Measurements from ENCODE around the gene EYA4. TPM values are rescaled to one million over a fixed set of nuclear protein-coding genes. Genes with fewer than 3 reads are reported as not detected.
"Not testable (repeated sequence)": the region's sequence is repeated elsewhere in the genome, so short reads cannot be mapped to it uniquely, and the experiment has no call there.

The EYA4 gene
- total and polyA plus RNA-seq, 5 donors from 2014 or later = not detected

DNA sequence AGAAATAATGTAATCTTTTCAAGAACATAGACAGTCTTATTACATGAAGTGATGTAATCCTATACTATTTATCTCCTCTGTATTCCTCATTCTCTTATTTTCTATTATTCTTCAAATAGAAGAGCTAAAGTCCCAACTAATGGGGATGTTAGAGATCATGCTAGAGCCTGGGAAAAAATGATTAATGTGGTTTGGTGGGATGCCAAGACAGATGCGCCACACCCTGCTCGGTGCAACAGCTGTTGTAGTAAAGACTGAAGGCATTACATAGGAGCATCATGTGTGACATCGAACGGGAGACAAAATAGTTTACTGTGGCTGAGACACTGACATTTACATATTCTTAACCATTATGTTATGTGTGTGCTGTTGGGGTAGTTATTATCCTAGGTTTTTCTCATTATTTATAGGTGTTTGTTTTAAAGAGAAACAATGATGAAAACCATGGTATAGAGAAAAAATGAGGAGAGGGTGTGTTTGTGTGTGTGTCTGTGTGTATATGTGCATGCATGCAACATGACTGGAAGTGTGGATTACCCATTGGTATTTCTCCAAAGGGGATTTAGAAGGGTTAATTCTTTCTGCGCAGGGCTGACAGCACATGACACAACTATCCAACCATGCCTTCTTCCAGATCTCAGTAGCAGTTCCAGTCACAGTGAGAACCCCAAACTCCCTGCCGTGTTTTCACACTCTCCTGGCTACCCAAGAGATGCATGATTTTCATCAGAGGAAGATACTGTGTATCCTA, 155.3 kb downstream of the EYA4 start:
- Mint-ChIP-seq H3K36me3 (no peaks in the 10 kb centered on the region), H3K27me3 (no peaks in the 10 kb centered on the region)

DNA sequence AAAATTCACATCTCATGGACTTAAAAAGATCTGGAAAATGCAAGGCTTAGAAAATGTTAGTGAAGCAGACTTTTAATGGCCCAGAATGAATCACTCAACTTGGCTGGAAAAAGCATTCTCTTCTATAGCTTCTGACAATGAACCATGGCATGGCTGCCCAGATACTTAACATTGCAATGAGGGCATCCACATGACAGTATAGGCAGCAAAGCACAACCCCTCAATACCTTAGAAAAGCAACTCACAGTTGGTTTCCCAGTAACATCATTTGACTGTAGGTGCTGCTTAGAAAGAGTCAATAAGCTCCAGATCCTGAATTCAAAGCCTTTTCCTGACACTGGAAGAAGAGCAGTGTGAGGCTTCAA, 155.8 kb downstream of the EYA4 start:
- no peak overlapping the region for H3K4me3 ChIP-seq (ENCODE audit: low read depth, low read length)
- H3K4me3 Mint-ChIP-seq = no peak overlapping the region

More for the DNA sequence above, 155.3 kb downstream of the EYA4 start:
- Histone ChIP-seq H3K36me3 (ENCODE audit: control insufficient read depth, insufficient read depth, low read length) (no peaks in the 10 kb centered on the region), H3K4me3 (ENCODE audit: low read depth, low read length) (no peak overlapping the region), H3K9me3 (ENCODE audit: control insufficient read depth in 2 of 2, low read length in 2 of 2) (no peaks in the 10 kb centered on the region), H3K27ac (ENCODE audit: insufficient read depth, low read length, poor library complexity, severe bottlenecking) (no peak overlapping the region), H3K4me1 (ENCODE audit: control insufficient read depth, insufficient read depth, low read length, poor library complexity, severe bottlenecking) (no peaks in the 10 kb centered on the region), H3K27me3 (ENCODE audit: control insufficient read depth, insufficient read depth, low read length) (no peaks in the 10 kb centered on the region)
- peaks cover 0 to 5% (median 2%) of the 10 kb centered on the region in 7 donors for H3K9me3 Mint-ChIP-seq
- no peaks in the 10 kb centered on the region for H3K4me1 Mint-ChIP-seq
- DNase-seq (no peak), ATAC-seq (ENCODE audit: low read depth in 2 of 2) (no peak)
- no peak overlapping the region for H3K4me3 Mint-ChIP-seq
- H3K27ac Mint-ChIP-seq = no peak overlapping the region

DNA sequence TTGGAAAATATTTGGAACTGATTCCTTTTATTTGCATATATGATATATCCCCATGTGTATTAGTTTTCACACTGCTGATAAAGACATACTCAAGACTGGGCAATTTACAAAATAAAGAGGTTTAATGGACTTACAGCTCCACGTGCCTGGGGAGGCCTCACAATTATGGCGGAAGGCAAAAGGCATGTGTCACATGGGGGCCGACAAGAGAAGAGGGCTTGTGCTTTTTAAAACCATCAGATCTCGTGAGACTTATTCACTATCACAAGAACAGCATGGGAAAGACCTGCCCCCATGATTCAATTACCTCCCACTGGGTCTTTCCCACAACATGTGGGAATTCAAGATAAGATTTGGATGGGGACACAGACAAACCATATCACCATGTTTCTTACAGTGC, 156.4 kb downstream of the EYA4 start:
- not testable (repeated sequence) for H3K36me3 ChIP-seq (ENCODE audit: control insufficient read depth, insufficient read depth, low read length); H3K4me3 ChIP-seq (ENCODE audit: low read depth, low read length); H3K4me1 Mint-ChIP-seq; DNase-seq; H3K27me3 Mint-ChIP-seq; H3K4me1 ChIP-seq (ENCODE audit: control insufficient read depth, insufficient read depth, low read length, poor library complexity, severe bottlenecking); H3K27ac Mint-ChIP-seq; H3K27ac ChIP-seq (ENCODE audit: insufficient read depth, low read length, poor library complexity, severe bottlenecking); H3K9me3 Mint-ChIP-seq; H3K4me3 Mint-ChIP-seq; ATAC-seq (ENCODE audit: low read depth in 2 of 2); H3K36me3 Mint-ChIP-seq; H3K27me3 ChIP-seq (ENCODE audit: control insufficient read depth, insufficient read depth, low read length); H3K9me3 ChIP-seq (ENCODE audit: control insufficient read depth in 2 of 2, low read length in 2 of 2)

More for the DNA sequence above, 155.8 kb downstream of the EYA4 start:
- no peaks in the 10 kb centered on the region for H3K27me3 ChIP-seq (ENCODE audit: control insufficient read depth, insufficient read depth, low read length)
- H3K36me3 ChIP-seq (ENCODE audit: control insufficient read depth, insufficient read depth, low read length) = no peaks in the 10 kb centered on the region
- no peak for ATAC-seq (ENCODE audit: low read depth in 2 of 2)
- peaks cover 0 to 5% (median 2%) of the 10 kb centered on the region in 7 donors for H3K9me3 Mint-ChIP-seq
- H3K36me3 Mint-ChIP-seq = no peaks in the 10 kb centered on the region
- no peak for DNase-seq
- H3K27me3 Mint-ChIP-seq = no peaks in the 10 kb centered on the region
- no peaks in the 10 kb centered on the region for H3K4me1 ChIP-seq (ENCODE audit: control insufficient read depth, insufficient read depth, low read length, poor library complexity, severe bottlenecking)
- no peak overlapping the region for H3K27ac Mint-ChIP-seq
- no peaks in the 10 kb centered on the region for H3K9me3 ChIP-seq (ENCODE audit: control insufficient read depth in 2 of 2, low read length in 2 of 2)
- H3K4me1 Mint-ChIP-seq = no peaks in the 10 kb centered on the region
- no peak overlapping the region for H3K27ac ChIP-seq (ENCODE audit: insufficient read depth, low read length, poor library complexity, severe bottlenecking)

DNA sequence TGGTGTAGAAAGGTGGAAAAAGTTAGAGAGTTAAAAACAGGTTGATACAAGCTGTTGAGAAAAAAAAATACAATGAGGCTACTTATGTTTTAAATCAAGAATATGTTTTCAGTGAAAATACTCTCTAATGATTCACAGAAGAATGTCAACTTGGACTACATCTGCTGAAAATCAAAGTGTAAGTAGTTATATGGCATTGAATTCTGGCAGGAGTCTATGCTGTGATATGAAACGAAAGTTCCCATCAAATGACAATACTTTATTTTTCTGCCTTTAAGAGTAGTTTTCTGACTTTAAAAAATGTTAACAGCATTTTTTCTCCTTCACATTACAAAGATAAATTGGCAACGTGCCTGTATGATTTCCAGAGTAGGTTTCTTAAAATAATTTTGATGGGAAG, 158.3 kb downstream of the EYA4 start:
- DNase-seq (no peak), ATAC-seq (ENCODE audit: low read depth in 2 of 2) (no peak)
- no peaks in the 10 kb centered on the region for H3K4me1 Mint-ChIP-seq
- H3K27ac ChIP-seq (ENCODE audit: insufficient read depth, low read length, poor library complexity, severe bottlenecking) = no peak overlapping the region
- no peaks in the 10 kb centered on the region for H3K27me3 Mint-ChIP-seq
- no peaks in the 10 kb centered on the region for H3K27me3 ChIP-seq (ENCODE audit: control insufficient read depth, insufficient read depth, low read length)
- no peaks in the 10 kb centered on the region for H3K36me3 Mint-ChIP-seq
- H3K4me1 ChIP-seq (ENCODE audit: control insufficient read depth, insufficient read depth, low read length, poor library complexity, severe bottlenecking) = no peaks in the 10 kb centered on the region
- no peak overlapping the region for H3K4me3 ChIP-seq (ENCODE audit: low read depth, low read length)
- H3K36me3 ChIP-seq (ENCODE audit: control insufficient read depth, insufficient read depth, low read length) = no peaks in the 10 kb centered on the region
- peaks cover 0 to 5% (median 3%) of the 10 kb centered on the region in 7 donors for H3K9me3 Mint-ChIP-seq
- no peak overlapping the region for H3K4me3 Mint-ChIP-seq
- no peak overlapping the region for H3K27ac Mint-ChIP-seq
- H3K9me3 ChIP-seq (ENCODE audit: control insufficient read depth in 2 of 2, low read length in 2 of 2) = no peaks in the 10 kb centered on the region

DNA sequence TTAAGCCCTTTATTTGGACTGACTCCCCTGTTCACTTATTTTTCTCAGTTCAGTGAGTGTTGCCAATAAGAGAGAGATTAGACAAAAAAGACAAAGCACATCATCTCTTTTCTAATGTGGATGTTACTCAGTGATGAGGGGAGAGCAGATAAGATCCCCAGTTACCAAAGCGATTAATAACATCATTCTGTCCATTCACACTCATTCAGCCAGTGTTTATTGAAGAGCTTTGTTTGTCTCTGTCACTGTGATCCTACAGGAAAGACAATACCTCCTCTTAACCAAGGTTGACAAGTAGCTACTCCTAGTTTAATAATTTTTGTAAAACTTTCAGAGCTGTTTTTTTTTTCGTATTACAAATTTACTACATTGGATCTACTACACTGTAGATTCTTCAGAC, 163.0 kb downstream of the EYA4 start:
- no peaks in the 10 kb centered on the region for H3K36me3 ChIP-seq (ENCODE audit: control insufficient read depth, insufficient read depth, low read length)
- no peak overlapping the region for H3K27ac ChIP-seq (ENCODE audit: insufficient read depth, low read length, poor library complexity, severe bottlenecking)
- no peak overlapping the region for H3K4me3 ChIP-seq (ENCODE audit: low read depth, low read length)
- Mint-ChIP-seq H3K36me3 (no peaks in the 10 kb centered on the region), H3K4me1 (no peaks in the 10 kb centered on the region), H3K27me3 (no peaks in the 10 kb centered on the region), H3K27ac (no peak overlapping the region), H3K9me3 (peaks cover 0 to 4% (median 0%) of the 10 kb centered on the region in 7 donors), H3K4me3 (no peak overlapping the region)
- ATAC-seq (ENCODE audit: low read depth in 2 of 2) (no peak), DNase-seq (no peak)
- no peaks in the 10 kb centered on the region for H3K27me3 ChIP-seq (ENCODE audit: control insufficient read depth, insufficient read depth, low read length)
- no peaks in the 10 kb centered on the region for H3K4me1 ChIP-seq (ENCODE audit: control insufficient read depth, insufficient read depth, low read length, poor library complexity, severe bottlenecking)
- H3K9me3 ChIP-seq (ENCODE audit: control insufficient read depth in 2 of 2, low read length in 2 of 2) = no peaks in the 10 kb centered on the region

DNA sequence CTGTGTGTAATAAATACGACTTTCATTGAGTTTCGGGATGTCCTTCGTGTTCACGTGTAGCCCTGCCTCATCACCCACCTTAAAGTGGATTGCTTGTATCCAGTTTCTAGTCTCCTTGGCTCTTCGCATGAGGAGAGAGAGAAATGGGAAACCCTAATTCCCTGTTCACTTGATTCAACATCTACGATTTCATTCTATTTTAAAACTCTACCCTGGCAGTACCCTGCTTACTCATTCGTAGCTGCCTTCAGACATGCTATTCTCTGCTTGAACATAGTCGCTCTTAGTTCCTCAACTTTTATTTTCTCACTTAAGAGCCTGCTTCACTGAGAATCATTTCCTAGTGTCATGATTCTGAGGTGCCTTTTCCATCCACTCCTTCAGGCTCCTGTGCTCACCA, 163.6 kb downstream of the EYA4 start:
- Mint-ChIP-seq H3K27me3 (no peaks in the 10 kb centered on the region), H3K9me3 (peaks cover 0 to 4% (median 0%) of the 10 kb centered on the region in 7 donors)
- no peaks in the 10 kb centered on the region for H3K36me3 ChIP-seq (ENCODE audit: control insufficient read depth, insufficient read depth, low read length)

DNA sequence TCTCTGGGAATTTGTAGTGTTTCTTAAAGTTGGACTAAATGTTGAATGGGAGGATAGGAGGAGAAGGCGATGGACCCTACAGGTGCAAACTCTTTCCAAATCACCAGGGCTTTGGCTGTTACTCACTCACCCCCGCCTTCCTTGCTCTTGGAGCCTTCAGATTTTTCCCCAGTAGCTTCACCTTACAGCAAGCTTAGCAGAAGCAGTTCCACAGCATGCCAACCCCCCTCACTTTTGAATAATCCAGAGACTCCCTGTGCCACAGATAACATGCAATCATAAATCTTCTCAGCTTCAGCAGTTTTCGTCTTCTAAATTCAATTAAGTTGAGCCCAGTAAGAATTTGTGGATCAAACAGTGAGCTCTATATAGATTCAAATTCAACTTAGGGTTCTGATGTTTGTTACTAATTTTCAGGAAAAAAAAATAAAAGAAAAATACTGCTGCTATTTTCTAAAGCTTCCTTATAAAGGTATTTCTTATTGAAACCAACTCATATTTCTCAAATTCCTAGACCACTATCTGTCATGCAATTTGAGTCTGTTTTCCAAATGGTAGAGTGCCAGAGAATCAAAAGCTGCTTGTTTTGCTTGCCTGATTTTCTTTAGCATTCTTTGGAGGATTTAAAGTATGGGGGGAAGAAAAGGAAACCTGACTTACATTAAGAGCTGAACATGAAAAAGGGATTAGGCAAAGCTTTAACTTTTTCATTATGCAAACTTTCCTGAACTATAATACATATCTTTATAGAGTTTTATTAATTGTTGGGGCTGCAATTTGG, 166.4 kb downstream of the EYA4 start:
- H3K27me3 ChIP-seq (ENCODE audit: control insufficient read depth, insufficient read depth, low read length) = no peaks in the 10 kb centered on the region
- H3K4me1 ChIP-seq (ENCODE audit: control insufficient read depth, insufficient read depth, low read length, poor library complexity, severe bottlenecking) = no peaks in the 10 kb centered on the region
- no peak overlapping the region for H3K27ac Mint-ChIP-seq
- no peak overlapping the region for H3K27ac ChIP-seq (ENCODE audit: insufficient read depth, low read length, poor library complexity, severe bottlenecking)
- no peaks in the 10 kb centered on the region for H3K4me1 Mint-ChIP-seq
- no peaks in the 10 kb centered on the region for H3K36me3 Mint-ChIP-seq
- no peaks in the 10 kb centered on the region for H3K27me3 Mint-ChIP-seq
- no peaks in the 10 kb centered on the region for H3K9me3 ChIP-seq (ENCODE audit: control insufficient read depth in 2 of 2, low read length in 2 of 2)
- no peaks in the 10 kb centered on the region for H3K36me3 ChIP-seq (ENCODE audit: control insufficient read depth, insufficient read depth, low read length)
- no peak overlapping the region for H3K4me3 Mint-ChIP-seq
- ATAC-seq (ENCODE audit: low read depth in 2 of 2) (no peak), DNase-seq (no peak)
- H3K9me3 Mint-ChIP-seq = no peaks in the 10 kb centered on the region
- no peak overlapping the region for H3K4me3 ChIP-seq (ENCODE audit: low read depth, low read length)

More for the DNA sequence above, 163.6 kb downstream of the EYA4 start:
- H3K36me3 Mint-ChIP-seq = no peaks in the 10 kb centered on the region
- H3K4me3 ChIP-seq (ENCODE audit: low read depth, low read length) = no peak overlapping the region
- ATAC-seq (ENCODE audit: low read depth in 2 of 2) (no peak), DNase-seq (no peak)
- no peaks in the 10 kb centered on the region for H3K4me1 ChIP-seq (ENCODE audit: control insufficient read depth, insufficient read depth, low read length, poor library complexity, severe bottlenecking)
- no peak overlapping the region for H3K27ac ChIP-seq (ENCODE audit: insufficient read depth, low read length, poor library complexity, severe bottlenecking)
- H3K4me3 Mint-ChIP-seq = no peak overlapping the region
- no peaks in the 10 kb centered on the region for H3K27me3 ChIP-seq (ENCODE audit: control insufficient read depth, insufficient read depth, low read length)
- no peak overlapping the region for H3K27ac Mint-ChIP-seq
- no peaks in the 10 kb centered on the region for H3K9me3 ChIP-seq (ENCODE audit: control insufficient read depth in 2 of 2, low read length in 2 of 2)
- no peaks in the 10 kb centered on the region for H3K4me1 Mint-ChIP-seq

DNA sequence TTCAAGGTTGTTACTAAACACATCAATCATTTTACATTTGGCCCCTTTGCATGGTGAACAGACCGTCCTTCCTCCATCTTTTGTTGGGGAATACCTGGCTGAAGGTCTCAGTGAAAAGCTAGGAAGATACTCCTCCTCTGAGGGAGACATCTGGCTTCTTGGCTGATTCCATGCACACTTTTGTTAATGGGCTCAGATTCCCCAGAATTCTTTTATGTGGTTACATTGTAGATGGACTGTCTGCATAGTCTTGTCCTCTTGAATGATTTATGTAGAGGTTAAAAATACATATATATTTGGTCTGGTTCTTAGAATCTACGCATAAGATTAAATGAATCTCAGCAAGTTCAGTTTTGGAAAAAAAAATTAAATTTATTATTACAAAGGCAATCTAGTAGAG, 167.0 kb downstream of the EYA4 start:
- no peak overlapping the region for H3K4me3 ChIP-seq (ENCODE audit: low read depth, low read length)
- no peaks in the 10 kb centered on the region for H3K36me3 ChIP-seq (ENCODE audit: control insufficient read depth, insufficient read depth, low read length)
- H3K27me3 Mint-ChIP-seq = no peaks in the 10 kb centered on the region
- H3K9me3 Mint-ChIP-seq = no peaks in the 10 kb centered on the region
- no peaks in the 10 kb centered on the region for H3K4me1 Mint-ChIP-seq
- no peak overlapping the region for H3K27ac ChIP-seq (ENCODE audit: insufficient read depth, low read length, poor library complexity, severe bottlenecking)
- H3K36me3 Mint-ChIP-seq = no peaks in the 10 kb centered on the region
- DNase-seq (no peak), ATAC-seq (ENCODE audit: low read depth in 2 of 2) (no peak)
- H3K4me3 Mint-ChIP-seq = no peak overlapping the region
- H3K4me1 ChIP-seq (ENCODE audit: control insufficient read depth, insufficient read depth, low read length, poor library complexity, severe bottlenecking) = no peaks in the 10 kb centered on the region
- H3K27me3 ChIP-seq (ENCODE audit: control insufficient read depth, insufficient read depth, low read length) = no peaks in the 10 kb centered on the region
- H3K9me3 ChIP-seq (ENCODE audit: control insufficient read depth in 2 of 2, low read length in 2 of 2) = no peaks in the 10 kb centered on the region
- H3K27ac Mint-ChIP-seq = no peak overlapping the region
